ENCODE data around the gene GATA6. TPM values are rescaled to one million over a fixed set of nuclear protein-coding genes. Genes with fewer than 3 reads are reported as not detected.
"Not testable (repeated sequence)": the region's sequence is repeated elsewhere in the genome, so short reads cannot be mapped to it uniquely, and the experiment has no call there.

GATA6 gene
- total RNA-seq, 2 donors from 2014 or later, result 32.7 to 38.4 TPM

- DNase-seq (ENCODE audit: low spot score), result no peak
- intact Hi-C loops (cut with DNase I), result loop anchor here in 1 of 2 donors (5.0 kb wide), 1 partner anchor 155 kb away; no protein-coding TSS in a partner anchor
Observed at GRCh38 chr18:22191923-22192322, 22.5 kb downstream of the GATA6 start.

GRCh38 chr18:22193466-22193865 is 24.1 kb downstream of the GATA6 start:
- intact Hi-C loops (cut with DNase I), result loop anchor here in 1 of 2 donors (5.0 kb wide), 1 partner anchor 154 kb away; no protein-coding TSS in a partner anchor

GRCh38 chr18:22194151-22194598 is 24.8 kb downstream of the GATA6 start:
- intact Hi-C loops (cut with DNase I), result loop anchor here in 1 of 2 donors (5.0 kb wide), 1 partner anchor 153 kb away; no protein-coding TSS in a partner anchor
- DNase-seq (ENCODE audit: low spot score), result no peak

More at GRCh38 chr18:22193466-22193865, 24.1 kb downstream of the GATA6 start:
- no peak for DNase-seq (ENCODE audit: low spot score)

GRCh38 chr18:22195052-22195451 is 25.7 kb downstream of the GATA6 start:
- DNase-seq (ENCODE audit: low spot score), result no peak
- intact Hi-C loops (cut with DNase I), result no loop called here

- intact Hi-C loops (cut with DNase I), result loop anchor here in 1 of 2 donors (1.0 kb wide), 1 partner anchor 9 kb away; no protein-coding TSS in a partner anchor
- DNase-seq (ENCODE audit: low spot score), result not testable (repeated sequence)
Observed at GRCh38 chr18:22196943-22197342, 27.6 kb downstream of the GATA6 start.

- DNase-seq (ENCODE audit: low spot score), result no peak
- intact Hi-C loops (cut with DNase I), result no loop called here
Observed at GRCh38 chr18:22197668-22198067, 28.3 kb downstream of the GATA6 start.

GRCh38 chr18:22198163-22198562 is 28.8 kb downstream of the GATA6 start:
- no peak for DNase-seq (ENCODE audit: low spot score)
- intact Hi-C loops (cut with DNase I), result no loop called here

GRCh38 chr18:22199005-22199404 is 29.6 kb downstream of the GATA6 start:
- no peak for DNase-seq (ENCODE audit: low spot score)
- intact Hi-C loops (cut with DNase I), result no loop called here

GRCh38 chr18:22200611-22201225 is 31.3 kb downstream of the GATA6 start:
- intact Hi-C loops (cut with DNase I), result no loop called here
- DNase-seq (ENCODE audit: low spot score), result peak; percentile 82

GRCh38 chr18:22203035-22203434 is 33.6 kb downstream of the GATA6 start:
- intact Hi-C loops (cut with DNase I), result no loop called here
- no peak for DNase-seq (ENCODE audit: low spot score)

GRCh38 chr18:22203536-22204213 is 34.3 kb downstream of the GATA6 start:
- intact Hi-C loops (cut with DNase I), result loop anchor here in 1 of 2 donors (2.0 kb wide), 1 partner anchor 59 kb away; no protein-coding TSS in a partner anchor
- no peak for DNase-seq (ENCODE audit: low spot score)

GRCh38 chr18:22204214-22204536 is 34.8 kb downstream of the GATA6 start:
- intact Hi-C loops (cut with DNase I), result loop anchor here in 1 of 2 donors (2.0 kb wide), 1 partner anchor 59 kb away; no protein-coding TSS in a partner anchor
- no peak for DNase-seq (ENCODE audit: low spot score)

GRCh38 chr18:22204996-22205395 is 35.6 kb downstream of the GATA6 start:
- DNase-seq (ENCODE audit: low spot score), result no peak
- intact Hi-C loops (cut with DNase I), result loop anchor here in 1 of 2 donors (2.0 to 5.0 kb wide), 2 partner anchors 60 to 1542 kb away; no protein-coding TSS in a partner anchor

GRCh38 chr18:22207021-22207758 is 37.8 kb downstream of the GATA6 start:
- intact Hi-C loops (cut with DNase I), result loop anchor here in 1 of 2 donors (5.0 kb wide), 1 partner anchor 1540 kb away; no protein-coding TSS in a partner anchor
- no peak for DNase-seq (ENCODE audit: low spot score)

- no peak for DNase-seq (ENCODE audit: low spot score)
- intact Hi-C loops (cut with DNase I), result no loop called here
Observed at GRCh38 chr18:22210311-22210754, 40.9 kb downstream of the GATA6 start.

- intact Hi-C loops (cut with DNase I), result no loop called here
- no peak for DNase-seq (ENCODE audit: low spot score)
Observed at GRCh38 chr18:22211657-22212056, 42.3 kb downstream of the GATA6 start.

GRCh38 chr18:22213333-22213973 is 44.1 kb downstream of the GATA6 start:
- intact Hi-C loops (cut with DNase I), result no loop called here
- DNase-seq (ENCODE audit: low spot score), result no peak

- intact Hi-C loops (cut with DNase I), result no loop called here
- DNase-seq (ENCODE audit: low spot score), result no peak
Observed at GRCh38 chr18:22214731-22215528, 45.5 kb downstream of the GATA6 start.

All from posterior vena cava (tissue), 2 donors.